Measurements from ENCODE around the gene UBASH3B.

Gene UBASH3B

GRCh38 chr11:122686111-122686510 lies 30.6 kb downstream of the UBASH3B start:
- H3K4me1 ChIP-seq = no peaks in the 10 kb centered on the region

DNA sequence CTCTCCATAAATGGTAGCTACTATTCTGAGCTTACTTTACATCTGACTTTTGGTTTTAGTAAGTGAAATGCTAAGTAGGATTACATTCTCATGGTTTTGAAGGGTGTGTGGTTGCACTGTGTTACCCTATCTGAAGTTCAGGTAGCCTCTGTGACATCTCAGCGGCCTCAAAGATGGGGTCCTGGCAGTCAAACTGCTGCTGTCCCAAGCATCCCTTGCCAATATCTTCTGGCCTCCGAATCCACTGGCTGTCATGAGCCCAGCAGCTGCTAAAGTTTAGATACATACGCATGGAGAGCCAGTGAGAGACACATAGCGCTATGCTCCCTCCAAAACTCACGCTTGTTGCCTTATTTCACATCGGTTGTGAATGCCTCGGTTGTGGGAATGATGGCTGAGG lies 34.9 kb downstream of the UBASH3B start:
- no peak overlapping the region for H3K9ac ChIP-seq
- H3K79me2 ChIP-seq = no peaks in the 10 kb centered on the region
- H3K9me3 ChIP-seq (ENCODE audit: control insufficient read depth, low read length) = no peaks in the 10 kb centered on the region
- H2AFZ ChIP-seq = no peak overlapping the region
- no peaks in the 10 kb centered on the region for H3K4me1 ChIP-seq
- no peaks in the 10 kb centered on the region for H3K36me3 ChIP-seq (ENCODE audit: control insufficient read depth, insufficient read depth, low read length)
- TF ChIP-seq, protein P1, sequence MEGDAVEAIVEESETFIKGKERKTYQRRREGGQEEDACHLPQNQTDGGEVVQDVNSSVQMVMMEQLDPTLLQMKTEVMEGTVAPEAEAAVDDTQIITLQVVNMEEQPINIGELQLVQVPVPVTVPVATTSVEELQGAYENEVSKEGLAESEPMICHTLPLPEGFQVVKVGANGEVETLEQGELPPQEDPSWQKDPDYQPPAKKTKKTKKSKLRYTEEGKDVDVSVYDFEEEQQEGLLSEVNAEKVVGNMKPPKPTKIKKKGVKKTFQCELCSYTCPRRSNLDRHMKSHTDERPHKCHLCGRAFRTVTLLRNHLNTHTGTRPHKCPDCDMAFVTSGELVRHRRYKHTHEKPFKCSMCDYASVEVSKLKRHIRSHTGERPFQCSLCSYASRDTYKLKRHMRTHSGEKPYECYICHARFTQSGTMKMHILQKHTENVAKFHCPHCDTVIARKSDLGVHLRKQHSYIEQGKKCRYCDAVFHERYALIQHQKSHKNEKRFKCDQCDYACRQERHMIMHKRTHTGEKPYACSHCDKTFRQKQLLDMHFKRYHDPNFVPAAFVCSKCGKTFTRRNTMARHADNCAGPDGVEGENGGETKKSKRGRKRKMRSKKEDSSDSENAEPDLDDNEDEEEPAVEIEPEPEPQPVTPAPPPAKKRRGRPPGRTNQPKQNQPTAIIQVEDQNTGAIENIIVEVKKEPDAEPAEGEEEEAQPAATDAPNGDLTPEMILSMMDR (IDR thresholded peaks at IDR 0.05) = no peak
- no peak overlapping the region for H3K4me2 ChIP-seq (ENCODE audit: low read length)
- H3K27me3 ChIP-seq (ENCODE audit: control insufficient read depth, insufficient read depth, low read length) = no peaks in the 10 kb centered on the region
- H3K4me3 ChIP-seq (ENCODE audit: low read depth, low read length) = no peak overlapping the region
- no peak overlapping the region for H3K27ac ChIP-seq

More at GRCh38 chr11:122686111-122686510, 30.6 kb downstream of the UBASH3B start:
- Histone ChIP-seq H3K9me3 (ENCODE audit: control insufficient read depth, low read length) (no peaks in the 10 kb centered on the region), H3K79me2 (no peaks in the 10 kb centered on the region), H3K36me3 (ENCODE audit: control insufficient read depth, insufficient read depth, low read length) (no peaks in the 10 kb centered on the region), H3K4me3 (ENCODE audit: low read depth, low read length) (no peak overlapping the region), H3K27me3 (ENCODE audit: control insufficient read depth, insufficient read depth, low read length) (no peaks in the 10 kb centered on the region), H3K27ac (no peak overlapping the region), H3K9ac (no peak overlapping the region), H2AFZ (no peak overlapping the region), H3K4me2 (ENCODE audit: low read length) (no peak overlapping the region)
- TF ChIP-seq, protein P1 (IDR thresholded peaks at IDR 0.05) = no peak

GRCh38 chr11:122690801-122691548 lies 35.5 kb downstream of the UBASH3B start:
- TF ChIP-seq, protein P1 (IDR thresholded peaks at IDR 0.05) = no peak
- no peak overlapping the region for H3K9ac ChIP-seq
- no peak overlapping the region for H3K4me3 ChIP-seq (ENCODE audit: low read depth, low read length)

DNA sequence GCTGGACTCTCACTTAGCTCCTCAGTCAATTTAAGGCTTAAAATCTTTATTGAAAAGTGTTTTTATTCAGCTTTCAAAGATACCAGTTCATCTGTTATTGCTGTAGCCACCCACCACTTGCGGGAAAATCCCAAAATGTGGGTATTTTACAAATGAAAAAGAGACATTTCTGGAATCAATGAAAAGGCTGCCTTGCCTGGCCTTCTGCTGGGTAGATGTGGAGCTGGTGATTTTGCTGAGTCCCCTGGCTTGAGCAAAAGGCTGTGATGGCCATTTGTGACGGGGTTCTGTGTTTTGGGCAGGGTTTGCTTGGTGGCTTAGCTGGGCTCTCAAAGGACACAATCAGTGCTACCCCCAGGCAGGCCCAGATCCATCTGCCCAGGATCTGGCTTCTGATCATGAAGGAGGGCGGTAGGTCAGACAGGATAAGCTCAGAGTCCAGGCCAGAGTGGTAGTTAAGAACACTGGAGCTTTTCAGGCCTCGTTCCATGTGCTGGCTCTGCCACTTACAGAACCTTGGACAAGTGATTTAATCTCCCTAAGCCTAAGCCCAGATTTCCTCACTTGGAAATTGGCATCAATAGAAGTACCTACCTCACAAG lies 36.1 kb downstream of the UBASH3B start:
- Histone ChIP-seq H2AFZ (no peak overlapping the region), H3K27ac (no peak overlapping the region), H3K4me3 (ENCODE audit: low read depth, low read length) (no peak overlapping the region), H3K4me1 (no peaks in the 10 kb centered on the region), H3K4me2 (ENCODE audit: low read length) (no peak overlapping the region), H3K36me3 (ENCODE audit: control insufficient read depth, insufficient read depth, low read length) (no peaks in the 10 kb centered on the region), H3K9ac (no peak overlapping the region), H3K27me3 (ENCODE audit: control insufficient read depth, insufficient read depth, low read length) (no peaks in the 10 kb centered on the region), H3K9me3 (ENCODE audit: control insufficient read depth, low read length) (no peaks in the 10 kb centered on the region), H3K79me2 (no peaks in the 10 kb centered on the region)
- TF ChIP-seq, protein P1 (IDR thresholded peaks at IDR 0.05) = no peak

More at GRCh38 chr11:122690801-122691548, 35.5 kb downstream of the UBASH3B start:
- no peaks in the 10 kb centered on the region for H3K79me2 ChIP-seq
- H3K9me3 ChIP-seq (ENCODE audit: control insufficient read depth, low read length) = no peaks in the 10 kb centered on the region
- H3K27ac ChIP-seq = no peak overlapping the region
- H3K36me3 ChIP-seq (ENCODE audit: control insufficient read depth, insufficient read depth, low read length) = no peaks in the 10 kb centered on the region
- H3K27me3 ChIP-seq (ENCODE audit: control insufficient read depth, insufficient read depth, low read length) = no peaks in the 10 kb centered on the region
- no peaks in the 10 kb centered on the region for H3K4me1 ChIP-seq
- H2AFZ ChIP-seq = no peak overlapping the region
- H3K4me2 ChIP-seq (ENCODE audit: low read length) = no peak overlapping the region

Data from parathyroid adenoma (tissue), 2 donors.